IPS-15b (cell line): ENCODE results near the gene EGFL7.

Source experiments
- H3K27me3 ChIP-seq: one replicate; pipeline ENCODE4 v1.6.1; 2013; ENCODE audit warnings: low read length; ENCODE audit not compliant: control insufficient read depth, insufficient read depth
- H3K36me3 ChIP-seq: one replicate; pipeline ENCODE4 v1.6.1; 2013; ENCODE audit warnings: low read length; ENCODE audit not compliant: control insufficient read depth, insufficient read depth
- H3K4me1 ChIP-seq: one replicate; pipeline ENCODE4 v1.6.1; 2013; ENCODE audit warnings: mild to moderate bottlenecking, low read length; ENCODE audit not compliant: control insufficient read depth, insufficient read depth
- H3K4me3 ChIP-seq: one replicate; pipeline ENCODE4 v1.5.1; 2013; ENCODE audit warnings: low read depth, low read length
- H3K9ac ChIP-seq: one replicate; pipeline ENCODE4 v1.6.1; 2013; ENCODE audit warnings: low read depth, mild to moderate bottlenecking, low read length
- H3K9me3 ChIP-seq: one replicate; pipeline ENCODE4 v1.6.1; 2013; ENCODE audit warnings: mild to moderate bottlenecking, low read length; ENCODE audit not compliant: control insufficient read depth, insufficient read depth

Gene EGFL7

DNA sequence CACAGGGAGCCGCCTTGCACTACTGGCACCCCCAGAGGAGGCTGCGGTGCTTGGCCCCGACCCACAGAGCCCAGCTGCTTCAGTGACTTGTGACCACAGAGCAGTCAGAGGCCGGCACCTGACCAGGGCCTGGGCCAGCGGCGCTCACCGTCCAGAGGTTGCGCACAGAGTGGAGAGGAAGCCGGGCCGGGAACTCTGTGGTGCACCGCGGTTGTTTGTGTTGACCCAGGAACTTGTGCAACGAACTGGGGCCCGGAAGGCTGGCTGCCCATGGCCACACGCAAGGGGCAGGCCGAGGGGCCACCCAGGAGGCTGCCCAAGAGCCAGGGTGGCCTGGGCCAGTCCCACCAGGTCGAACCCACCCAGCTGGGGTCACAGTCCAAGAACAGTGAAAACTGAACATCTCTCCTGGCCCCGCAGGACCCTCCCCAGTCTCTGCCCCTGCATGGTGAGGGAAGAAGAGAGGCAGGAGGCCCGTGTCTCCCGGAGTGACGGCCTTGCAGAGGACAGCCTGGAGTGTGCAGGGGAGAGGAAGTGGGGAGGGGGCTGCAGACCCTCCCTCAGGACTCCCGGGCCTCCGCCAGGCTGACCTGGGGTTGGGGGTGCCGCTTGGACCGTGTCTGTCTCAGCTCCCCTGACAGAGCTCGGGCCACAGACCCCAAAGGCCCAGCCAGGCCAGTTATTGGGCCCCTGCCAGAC lies 42.8 kb upstream of the EGFL7 start:
- Histone ChIP-seq H3K27me3 (no peaks in the 10 kb centered on the region), H3K4me3 (no peak overlapping the region), H3K36me3 (no peaks in the 10 kb centered on the region), H3K9ac (no peak overlapping the region), H3K4me1 (no peaks in the 10 kb centered on the region), H3K9me3 (no peaks in the 10 kb centered on the region)

DNA sequence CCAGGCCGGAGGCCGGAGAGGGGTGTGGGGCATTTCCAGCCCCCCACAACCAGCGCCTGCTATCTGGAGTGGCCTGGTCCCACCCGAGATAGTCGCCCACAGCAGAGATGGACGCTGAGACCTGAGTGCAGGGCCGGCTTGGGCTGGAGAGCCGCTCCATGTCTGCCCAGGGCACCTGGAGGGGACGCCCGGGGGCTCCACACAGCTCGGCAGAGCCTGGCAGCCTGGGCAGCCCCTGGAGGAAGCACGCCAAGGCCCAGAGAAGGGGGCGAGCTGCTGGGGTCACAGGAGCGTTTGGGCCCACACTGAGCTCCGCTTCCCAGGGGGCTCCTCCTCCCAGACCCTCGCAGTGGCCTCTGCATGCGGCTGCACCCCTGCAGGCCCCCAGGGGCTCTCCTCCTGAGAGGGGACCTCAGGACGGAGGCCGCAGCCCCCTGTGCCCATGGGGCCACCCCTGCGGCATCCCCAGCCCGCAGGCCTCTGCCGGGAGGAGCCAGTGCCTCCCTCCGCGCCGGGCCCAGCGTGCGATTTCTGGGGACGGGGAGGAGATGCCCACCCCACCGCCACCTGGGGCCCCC lies 42.2 kb upstream of the EGFL7 start:
- Histone ChIP-seq H3K9ac (no peak overlapping the region), H3K27me3 (no peaks in the 10 kb centered on the region), H3K4me1 (no peaks in the 10 kb centered on the region), H3K9me3 (no peaks in the 10 kb centered on the region), H3K4me3 (no peak overlapping the region), H3K36me3 (no peaks in the 10 kb centered on the region)

DNA sequence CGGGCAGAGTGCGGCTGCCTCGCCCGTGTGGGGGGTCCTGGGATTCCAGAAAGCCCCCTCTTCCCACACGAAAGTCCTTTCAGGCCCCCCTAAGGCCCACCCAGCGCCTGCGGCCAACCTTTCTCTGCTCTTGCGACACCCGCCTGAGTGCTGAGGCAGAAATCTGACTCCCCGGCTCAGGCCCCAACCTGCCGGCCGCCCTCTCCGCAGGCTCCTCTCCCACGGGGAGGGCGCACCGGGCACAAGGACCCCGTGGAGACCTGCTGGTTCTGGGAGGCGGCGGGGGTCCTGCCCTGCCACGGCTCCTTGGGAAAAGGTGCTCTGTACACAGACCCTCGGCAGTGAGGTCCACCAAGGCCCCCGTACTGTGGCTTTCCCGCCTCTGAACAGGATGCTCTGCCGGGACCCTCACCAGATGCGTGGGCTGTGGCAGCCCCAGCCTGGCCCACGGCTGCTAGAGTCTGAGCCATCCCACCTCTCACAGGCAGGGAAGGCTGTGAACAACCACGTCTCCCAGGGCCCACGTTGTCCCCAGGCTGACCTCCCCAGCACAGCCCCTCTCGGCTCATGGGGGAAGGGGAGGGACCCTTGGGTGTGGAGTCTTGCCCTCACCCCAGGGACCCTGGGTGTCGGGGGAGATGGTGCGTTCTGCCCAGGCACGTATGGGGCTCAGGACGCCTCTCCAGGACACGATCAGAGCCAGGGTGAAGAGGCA lies 41.5 kb upstream of the EGFL7 start:
- no peaks in the 10 kb centered on the region for H3K9me3 ChIP-seq
- no peak overlapping the region for H3K9ac ChIP-seq
- no peak overlapping the region for H3K4me3 ChIP-seq
- H3K27me3 ChIP-seq, result no peaks in the 10 kb centered on the region
- no peaks in the 10 kb centered on the region for H3K36me3 ChIP-seq
- H3K4me1 ChIP-seq, result no peaks in the 10 kb centered on the region

DNA sequence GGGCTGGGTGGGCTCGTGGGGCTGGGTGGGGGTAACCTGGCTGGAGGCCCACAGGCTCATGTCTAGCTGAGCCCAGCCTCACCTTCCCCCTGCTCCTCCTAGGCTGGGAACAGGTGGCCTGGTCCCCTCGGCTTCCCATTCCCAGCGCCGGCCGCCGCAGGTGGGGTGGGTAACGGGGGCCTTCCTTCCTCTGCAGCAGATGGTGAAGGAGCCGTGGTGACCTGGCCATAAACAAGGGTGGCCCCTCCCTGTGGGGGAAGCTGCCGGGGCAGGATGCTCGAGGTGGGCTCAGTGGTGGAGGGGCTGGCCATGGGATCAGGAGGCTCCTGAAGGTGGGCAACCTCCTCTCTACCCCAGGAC lies 41.0 kb upstream of the EGFL7 start:
- Histone ChIP-seq H3K9ac (no peak overlapping the region), H3K36me3 (no peaks in the 10 kb centered on the region), H3K9me3 (no peaks in the 10 kb centered on the region), H3K4me3 (no peak overlapping the region), H3K4me1 (no peaks in the 10 kb centered on the region), H3K27me3 (no peaks in the 10 kb centered on the region)

DNA sequence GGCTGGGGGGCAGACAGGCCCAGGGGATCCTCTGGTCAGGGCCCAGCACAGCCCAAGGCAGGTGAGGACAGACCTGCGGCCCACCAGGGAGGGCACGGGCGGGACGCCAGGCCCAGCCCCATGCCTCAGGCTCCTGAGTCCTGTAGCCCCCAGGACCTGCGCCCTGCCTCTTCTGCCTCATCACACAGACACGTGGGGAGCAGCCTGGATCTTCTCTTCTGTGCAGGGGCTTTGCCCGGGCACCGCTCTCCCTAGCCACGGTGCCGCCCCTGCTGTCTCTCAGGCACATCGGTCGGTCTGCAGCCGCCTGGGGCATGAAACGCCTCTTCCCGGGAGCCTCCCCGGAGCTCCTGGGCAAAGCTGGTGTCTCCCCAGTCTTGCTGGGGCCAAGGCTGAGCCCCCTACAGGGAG lies 40.2 kb upstream of the EGFL7 start:
- H3K36me3 ChIP-seq, result no peaks in the 10 kb centered on the region
- no peaks in the 10 kb centered on the region for H3K4me1 ChIP-seq
- H3K27me3 ChIP-seq, result no peaks in the 10 kb centered on the region
- H3K9ac ChIP-seq, result no peak overlapping the region
- no peak overlapping the region for H3K4me3 ChIP-seq
- H3K9me3 ChIP-seq, result no peaks in the 10 kb centered on the region

DNA sequence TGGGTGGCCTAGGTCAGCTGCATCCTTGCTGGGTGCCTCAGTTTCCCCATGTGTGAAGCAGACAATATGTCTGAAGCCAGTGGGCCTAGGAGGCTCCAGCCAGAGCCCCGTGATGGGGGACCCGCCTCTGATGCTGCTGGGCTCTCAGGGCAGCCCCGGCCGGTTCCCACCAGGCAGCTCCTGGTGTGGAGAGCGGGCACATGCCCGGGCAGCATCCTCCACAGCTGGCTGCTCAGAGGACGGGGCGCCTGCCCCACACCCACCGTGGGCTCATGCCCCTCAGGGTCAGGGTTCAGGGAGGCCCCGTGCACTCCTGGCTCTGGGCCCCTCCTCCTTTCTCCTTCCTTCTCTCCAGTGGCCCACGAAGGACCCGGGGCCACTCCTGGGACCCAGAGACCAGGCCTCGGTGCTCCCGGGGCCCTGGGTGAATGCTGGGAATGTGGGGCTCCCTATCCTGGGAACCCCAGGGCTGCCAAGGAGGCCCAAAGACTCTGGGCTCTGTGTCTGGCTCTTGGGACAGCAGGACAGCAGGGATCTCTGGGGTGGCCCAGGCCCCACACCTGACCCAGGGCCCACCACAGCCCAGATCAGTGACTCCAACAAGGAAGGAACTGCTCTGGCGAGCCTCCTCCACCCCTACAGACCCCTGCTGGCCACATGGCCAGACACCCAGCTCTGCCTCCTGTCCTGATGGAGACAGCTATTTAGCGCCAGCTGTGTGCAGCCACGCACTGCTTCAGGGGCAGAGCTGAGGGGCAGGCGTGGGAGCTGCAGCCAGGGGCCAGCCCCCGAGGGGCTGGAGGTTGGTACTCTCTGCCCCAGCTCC lies 39.5 kb upstream of the EGFL7 start:
- no peaks in the 10 kb centered on the region for H3K9me3 ChIP-seq
- no peak overlapping the region for H3K9ac ChIP-seq
- H3K36me3 ChIP-seq, result no peaks in the 10 kb centered on the region
- H3K27me3 ChIP-seq, result no peaks in the 10 kb centered on the region
- H3K4me1 ChIP-seq, result no peaks in the 10 kb centered on the region
- H3K4me3 ChIP-seq, result no peak overlapping the region

DNA sequence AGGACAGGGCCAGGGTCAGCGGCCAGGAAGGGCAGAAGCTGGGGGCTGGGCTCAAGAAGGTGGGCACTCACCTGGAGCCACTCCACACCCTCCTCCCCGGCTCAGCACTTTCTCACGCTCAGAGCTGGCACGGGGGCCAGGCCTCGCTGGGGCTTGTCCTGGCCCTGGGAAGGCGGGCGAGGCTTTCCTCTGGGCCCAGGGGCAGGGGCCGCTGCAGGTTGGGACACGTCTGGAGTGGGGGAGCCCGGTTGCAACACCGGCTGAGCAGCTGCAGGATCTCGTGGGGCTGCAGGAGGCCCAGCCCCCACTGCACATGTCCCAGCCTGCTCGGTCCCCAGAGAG lies 38.9 kb upstream of the EGFL7 start:
- no peak overlapping the region for H3K4me3 ChIP-seq

DNA sequence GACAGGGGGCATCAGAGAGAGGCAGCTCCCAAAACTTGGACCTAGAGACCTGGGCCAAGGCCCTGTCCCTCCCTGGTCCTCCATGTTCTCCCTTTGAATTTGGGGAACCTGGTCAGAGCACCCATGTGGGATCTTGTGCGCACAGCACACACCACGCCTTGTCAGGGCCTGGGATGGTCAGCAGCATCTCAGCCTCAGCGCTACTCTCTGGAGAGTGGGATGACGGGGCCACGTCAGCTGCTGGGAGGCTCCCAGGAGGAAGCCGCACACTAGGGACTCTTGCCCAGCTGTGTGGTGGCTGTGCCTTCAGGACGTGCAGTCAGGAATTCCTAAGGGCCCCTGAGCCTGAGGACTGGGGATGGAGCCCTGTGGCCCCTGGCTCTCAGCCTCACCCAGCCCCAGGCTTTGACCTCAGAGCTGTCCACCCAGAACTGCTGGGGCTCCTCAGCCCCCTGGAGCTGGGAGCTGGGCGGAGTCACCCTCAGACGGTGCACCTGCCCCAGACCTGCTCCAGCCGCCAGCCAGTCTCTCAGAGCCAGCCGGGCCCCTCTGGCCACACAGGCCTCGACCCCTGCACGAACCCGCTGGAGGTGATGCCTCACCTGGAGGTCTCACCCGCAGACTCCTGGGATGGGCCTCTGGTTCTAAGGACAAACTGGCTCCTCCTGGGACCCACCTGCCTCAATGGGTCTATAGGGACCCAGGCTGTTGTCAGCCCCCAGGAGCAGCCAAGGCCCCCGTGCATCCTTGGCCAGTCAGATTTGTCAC lies 38.3 kb upstream of the EGFL7 start:
- no peaks in the 10 kb centered on the region for H3K27me3 ChIP-seq
- no peak overlapping the region for H3K9ac ChIP-seq
- H3K4me3 ChIP-seq, result no peak overlapping the region
- H3K4me1 ChIP-seq, result no peaks in the 10 kb centered on the region
- H3K36me3 ChIP-seq, result no peaks in the 10 kb centered on the region
- no peaks in the 10 kb centered on the region for H3K9me3 ChIP-seq

More for the DNA sequence above, 38.9 kb upstream of the EGFL7 start:
- no peaks in the 10 kb centered on the region for H3K4me1 ChIP-seq
- no peak overlapping the region for H3K9ac ChIP-seq
- no peaks in the 10 kb centered on the region for H3K9me3 ChIP-seq
- H3K36me3 ChIP-seq, result no peaks in the 10 kb centered on the region
- H3K27me3 ChIP-seq, result no peaks in the 10 kb centered on the region

DNA sequence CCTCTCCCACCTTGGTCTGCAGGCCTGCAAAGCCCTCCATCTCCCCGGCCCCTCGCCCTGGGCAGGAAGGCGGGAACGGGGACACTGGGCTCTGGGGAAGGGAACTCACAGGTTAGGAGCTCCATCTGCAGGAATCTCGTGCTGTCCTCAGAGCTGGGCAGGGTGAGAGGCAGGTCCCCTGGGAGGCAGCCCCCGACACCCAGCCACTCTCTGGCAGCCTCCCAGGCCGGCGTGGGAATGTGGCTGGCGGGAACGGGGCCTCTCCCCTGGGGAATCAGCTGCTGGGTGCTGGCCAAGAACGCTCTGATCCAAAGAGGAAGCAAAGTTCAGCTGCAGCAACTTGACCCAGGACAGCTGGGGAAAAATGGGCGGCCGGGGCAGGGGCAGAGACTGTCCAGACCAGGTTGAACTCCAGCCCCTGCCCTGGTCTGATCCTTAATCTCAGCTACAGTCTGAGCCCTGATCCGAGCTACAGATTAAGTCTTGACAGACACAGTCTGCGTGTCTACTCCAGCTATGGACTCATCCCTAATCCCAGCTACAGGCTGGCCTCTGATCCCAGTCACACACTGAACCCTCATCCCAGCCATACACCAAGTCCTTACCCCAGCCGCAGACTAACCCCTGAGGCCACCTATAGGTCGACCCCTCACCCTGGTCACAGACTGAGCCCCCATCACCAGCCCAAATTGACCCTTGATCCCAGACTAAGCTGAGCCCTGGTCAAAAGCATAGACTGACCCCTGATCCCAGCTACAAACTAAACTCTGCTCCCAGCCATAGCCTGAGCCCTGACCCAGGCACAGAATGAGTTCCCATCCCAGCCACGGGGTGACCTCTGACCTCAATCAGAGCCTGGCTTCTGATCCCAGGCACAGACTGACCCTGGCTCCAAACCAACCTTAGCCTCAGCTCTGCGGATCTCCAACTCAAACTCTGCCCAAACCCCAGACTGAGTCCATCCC lies 37.3 kb upstream of the EGFL7 start:
- Histone ChIP-seq H3K9ac (no peak overlapping the region), H3K9me3 (no peaks in the 10 kb centered on the region), H3K27me3 (no peaks in the 10 kb centered on the region), H3K4me1 (no peaks in the 10 kb centered on the region), H3K36me3 (no peaks in the 10 kb centered on the region), H3K4me3 (no peak overlapping the region)

DNA sequence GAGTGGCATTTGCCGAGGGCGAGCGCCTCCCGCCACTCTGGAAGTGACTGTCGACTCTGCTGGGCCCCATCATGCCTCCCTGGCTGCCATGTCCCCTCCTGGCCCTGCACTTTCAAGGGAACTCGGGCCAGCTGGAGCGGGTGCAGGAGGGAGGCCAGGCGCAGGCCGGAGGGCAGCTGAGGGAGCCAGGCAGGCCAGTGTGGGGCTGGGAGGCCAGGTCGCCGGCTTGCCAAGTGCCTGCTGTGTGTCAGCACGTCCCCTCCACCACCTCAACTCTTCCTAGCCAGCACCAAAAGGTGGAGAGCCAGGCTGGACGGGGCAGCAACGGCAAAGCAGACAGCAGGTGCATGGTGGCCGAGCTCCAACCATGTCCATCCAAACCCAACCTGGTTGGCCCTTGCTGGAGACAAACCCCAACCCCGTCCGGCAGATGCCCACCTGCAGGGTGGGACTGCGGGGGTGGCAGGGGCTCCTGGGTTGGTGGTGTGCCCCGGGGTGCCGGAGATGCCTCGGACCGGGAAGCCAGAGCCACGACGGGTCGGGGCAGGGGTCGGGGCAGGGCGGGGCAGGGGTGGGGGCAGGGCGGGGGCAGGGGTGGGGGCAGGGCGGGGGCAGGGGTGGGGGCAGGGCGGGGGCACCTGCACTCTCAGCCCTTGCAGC lies 36.5 kb upstream of the EGFL7 start:
- H3K4me1 ChIP-seq, result no peaks in the 10 kb centered on the region
- no peaks in the 10 kb centered on the region for H3K9me3 ChIP-seq
- H3K4me3 ChIP-seq, result no peak overlapping the region
- H3K27me3 ChIP-seq, result no peaks in the 10 kb centered on the region
- H3K36me3 ChIP-seq, result no peaks in the 10 kb centered on the region
- no peak overlapping the region for H3K9ac ChIP-seq
